Smooth muscle cell (in vitro differentiated cells): ENCODE results near the gene SNX7. TPM values are rescaled to one million over a fixed set of nuclear protein-coding genes. Genes with fewer than 3 reads are reported as not detected.

Experiments
- DNase-seq: peaks from one replicate; lab custom pipeline; 2025; ENCODE audit not compliant: unreplicated experiment; lab: John Stamatoyannopoulos, UW
- H2AFZ ChIP-seq: fragments of 200-600 bp; sonication (generic); 2 replicates; pipeline ENCODE4 v1.6.0; 2016; ENCODE audit warnings: antibody characterized with exemption, low read depth, mild to moderate bottlenecking
- H3F3A ChIP-seq: fragments of 200-600 bp; sonication (generic); 2 replicates; pipeline ENCODE4 v1.6.0; 2017; ENCODE audit warnings: antibody characterized with exemption, low read depth
- H3K27ac ChIP-seq: fragments of 200-600 bp; sonication (generic); 2 replicates; pipeline ENCODE4 v1.5.1; 2016; ENCODE audit warnings: low read depth, mild to moderate bottlenecking
- H3K27me3 ChIP-seq: fragments of 200-600 bp; sonication (generic); 2 replicates; pipeline ENCODE4 v1.6.1; 2016; ENCODE audit warnings: low read depth, mild to moderate bottlenecking
- H3K36me3 ChIP-seq: fragments of 200-600 bp; sonication (generic); 2 replicates; pipeline ENCODE4 v1.5.1; 2016; ENCODE audit warnings: low read depth
- H3K4me1 ChIP-seq: fragments of 200-600 bp; sonication (generic); 2 replicates; pipeline ENCODE4 v1.5.1; 2016; ENCODE audit warnings: low read depth
- H3K4me2 ChIP-seq: fragments of 200-600 bp; sonication (generic); 2 replicates; pipeline ENCODE4 v1.6.0; 2016; ENCODE audit warnings: mild to moderate bottlenecking
- H3K4me3 ChIP-seq: fragments of 200-600 bp; sonication (generic); 2 replicates; pipeline ENCODE4 v1.5.1; 2016; ENCODE audit warnings: mild to moderate bottlenecking
- H3K79me2 ChIP-seq: fragments of 200-600 bp; sonication (generic); 2 replicates; pipeline ENCODE4 v1.6.0; 2016; ENCODE audit warnings: low read depth, mild to moderate bottlenecking
- H3K9ac ChIP-seq: fragments of 200-600 bp; sonication (generic); 2 replicates; pipeline ENCODE4 v1.6.0; 2016; ENCODE audit warnings: low read depth
- H3K9me3 ChIP-seq: fragments of 200-600 bp; sonication (generic); replicated peaks from 2 replicates; pipeline ENCODE4 v1.5.1; 2016; ENCODE audit warnings: low read depth
- H4K20me1 ChIP-seq: fragments of 200-600 bp; sonication (generic); 2 replicates; pipeline ENCODE4 v1.6.0; 2016; ENCODE audit warnings: low read depth
- CTCF ChIP-seq: fragments of 200-600 bp; sonication (generic); IDR thresholded peaks from 2 replicates; pipeline ENCODE4 v1.5.1; 2017; ENCODE audit warnings: borderline replicate concordance, mild to moderate bottlenecking, antibody characterized with exemption; ENCODE audit not compliant: insufficient read depth, poor library complexity, severe bottlenecking
- WGBS: methylation state at CpG from one replicate; pipeline ENCODE4 v1.1.7; 2016; ENCODE audit warnings: low lambda C conversion rate; 5-methylcytosine and 5-hydroxymethylcytosine counted together
- polyA plus RNA-seq: library from polyadenylated mRNA; unstranded; fragments of >200 nt; fragmentation: Nextera tagmentation; extraction: Ambion mirVana; gene quantifications from 2 replicates; pipeline ENCODE4 v1.2.1, GENCODE V29; 2016
- total RNA-seq: library from RNA; depleted of rRNA; stranded (reverse); fragments of >200 nt; gene quantifications from 2 replicates; pipeline ENCODE4 v1.2.3, GENCODE V29; 2014

SNX7 gene
- total and polyA plus RNA-seq, 2 experiments from 2014 or later: 40.0 to 46.0 TPM

- Histone ChIP-seq H3K27ac (no peak overlapping the region), H3K36me3 (no peaks in the 10 kb centered on the region), H4K20me1 (no peaks in the 10 kb centered on the region), H3K4me3 (no peak overlapping the region), H3K9ac (no peak overlapping the region), H3K4me1 (no peaks in the 10 kb centered on the region), H3K9me3 (no peaks in the 10 kb centered on the region), H2AFZ (no peak overlapping the region), H3K4me2 (no peak overlapping the region), H3K79me2 (no peaks in the 10 kb centered on the region), H3F3A (no peaks in the 10 kb centered on the region), H3K27me3 (no peaks in the 10 kb centered on the region)
- no peak for TF ChIP-seq CTCF
- no peak for DNase-seq
Measured at GRCh38 chr1:98733782-98734112, 72.2 kb downstream of the SNX7 start.

DNA sequence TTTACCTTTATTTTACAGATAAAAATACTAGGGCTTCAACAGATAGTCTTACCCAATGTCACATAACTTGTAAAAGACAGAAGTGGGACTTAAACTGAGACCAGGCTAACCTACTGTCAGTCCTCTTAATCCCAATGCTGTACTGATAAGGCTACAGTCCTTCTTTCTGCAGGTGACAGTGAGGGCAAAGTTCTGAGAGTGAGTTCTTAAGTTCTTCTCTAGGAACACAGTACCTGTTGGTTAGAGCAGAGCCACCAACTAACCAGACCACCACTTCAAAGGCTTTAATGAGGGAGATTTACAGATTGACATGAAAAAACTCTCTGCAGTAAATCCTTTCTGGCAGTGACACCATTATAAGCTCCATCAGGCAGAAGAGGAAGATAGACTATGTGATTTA is 74.2 kb downstream of the SNX7 start:
- H3K4me2 ChIP-seq: no peak overlapping the region
- no peak overlapping the region for H2AFZ ChIP-seq
- H3K9me3 ChIP-seq: no peaks in the 10 kb centered on the region
- H3F3A ChIP-seq: no peaks in the 10 kb centered on the region
- H4K20me1 ChIP-seq: no peaks in the 10 kb centered on the region
- H3K79me2 ChIP-seq: no peaks in the 10 kb centered on the region
- H3K27ac ChIP-seq: no peak overlapping the region
- no peaks in the 10 kb centered on the region for H3K36me3 ChIP-seq
- H3K27me3 ChIP-seq: no peaks in the 10 kb centered on the region
- no peak overlapping the region for H3K4me3 ChIP-seq
- H3K4me1 ChIP-seq: no peaks in the 10 kb centered on the region
- TF ChIP-seq CTCF: no peak
- no peak for DNase-seq
- no peak overlapping the region for H3K9ac ChIP-seq

- Histone ChIP-seq H3K4me1 (no peaks in the 10 kb centered on the region), H3K9ac (no peak overlapping the region), H3K79me2 (no peaks in the 10 kb centered on the region), H3K27me3 (no peaks in the 10 kb centered on the region), H3K36me3 (no peaks in the 10 kb centered on the region), H3K4me2 (no peak overlapping the region), H4K20me1 (no peaks in the 10 kb centered on the region), H3K4me3 (no peak overlapping the region), H3K9me3 (no peaks in the 10 kb centered on the region), H2AFZ (no peak overlapping the region), H3K27ac (no peak overlapping the region), H3F3A (no peaks in the 10 kb centered on the region)
- DNase-seq: no peak
- no peak for TF ChIP-seq CTCF
Measured at GRCh38 chr1:98737835-98738234, 76.3 kb downstream of the SNX7 start.

GRCh38 chr1:98739762-98740161 is 78.2 kb downstream of the SNX7 start:
- no peaks in the 10 kb centered on the region for H3K36me3 ChIP-seq
- H3K4me3 ChIP-seq: no peak overlapping the region
- H3K4me1 ChIP-seq: no peaks in the 10 kb centered on the region
- no peak overlapping the region for H3K9ac ChIP-seq
- H3K27ac ChIP-seq: no peak overlapping the region
- no peaks in the 10 kb centered on the region for H3K27me3 ChIP-seq
- WGBS: 83% methylated on average over 1 of the region's 1 CpG
- no peaks in the 10 kb centered on the region for H3F3A ChIP-seq
- no peak for TF ChIP-seq CTCF
- H4K20me1 ChIP-seq: no peaks in the 10 kb centered on the region
- DNase-seq: no peak
- no peak overlapping the region for H3K4me2 ChIP-seq
- H3K79me2 ChIP-seq: no peaks in the 10 kb centered on the region
- no peak overlapping the region for H2AFZ ChIP-seq
- no peaks in the 10 kb centered on the region for H3K9me3 ChIP-seq
